ENCODE measurements around the gene TJP2. TPM values are rescaled to one million over a fixed set of nuclear protein-coding genes. Genes with fewer than 3 reads are reported as not detected.

Gene TJP2
- total and polyA plus RNA-seq, 2 donors (not counting 3 experiments of a cell fraction or from before 2014, with no cell fraction given), result 83.0 to 168 TPM

DNA sequence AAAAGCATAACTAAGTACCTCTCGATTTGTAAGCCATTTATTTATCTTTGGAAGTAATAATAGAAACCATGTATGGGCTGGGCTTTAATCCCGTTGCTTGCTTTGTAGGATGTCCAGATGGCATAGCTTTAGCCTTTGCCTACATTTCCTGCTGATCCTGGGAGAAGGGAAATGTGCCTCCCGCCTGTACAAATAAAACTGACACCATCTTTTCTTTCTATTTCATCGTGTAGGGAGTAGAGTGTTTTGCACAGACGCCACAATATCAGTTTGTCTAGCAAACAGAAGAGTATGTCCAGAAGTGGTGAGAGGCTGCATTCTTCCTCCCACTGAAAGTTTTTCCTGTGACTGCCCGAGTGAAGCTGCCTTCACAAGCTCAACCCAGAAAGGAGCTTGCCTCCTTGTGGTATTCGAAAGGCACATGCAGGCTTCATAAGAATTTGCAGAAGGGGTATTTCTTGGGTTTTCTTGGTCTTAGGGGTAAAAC, 24.7 kb upstream of the TJP2 start:
- peak; percentile 64 for TF ChIP-seq POLR2AphosphoS5 (IDR thresholded peaks at IDR 0.05; ENCODE audit: insufficient read depth, low read depth, low read length)
- peak; percentile 47 for TF ChIP-seq POLR2A (IDR thresholded peaks at IDR 0.05; ENCODE audit: low read depth, low read length)
- no peak for TF ChIP-seq EZH2 (IDR thresholded peaks at IDR 0.05; ENCODE audit: borderline replicate concordance, low read depth, low read length, severe bottlenecking)
- TF ChIP-seq, protein P1, sequence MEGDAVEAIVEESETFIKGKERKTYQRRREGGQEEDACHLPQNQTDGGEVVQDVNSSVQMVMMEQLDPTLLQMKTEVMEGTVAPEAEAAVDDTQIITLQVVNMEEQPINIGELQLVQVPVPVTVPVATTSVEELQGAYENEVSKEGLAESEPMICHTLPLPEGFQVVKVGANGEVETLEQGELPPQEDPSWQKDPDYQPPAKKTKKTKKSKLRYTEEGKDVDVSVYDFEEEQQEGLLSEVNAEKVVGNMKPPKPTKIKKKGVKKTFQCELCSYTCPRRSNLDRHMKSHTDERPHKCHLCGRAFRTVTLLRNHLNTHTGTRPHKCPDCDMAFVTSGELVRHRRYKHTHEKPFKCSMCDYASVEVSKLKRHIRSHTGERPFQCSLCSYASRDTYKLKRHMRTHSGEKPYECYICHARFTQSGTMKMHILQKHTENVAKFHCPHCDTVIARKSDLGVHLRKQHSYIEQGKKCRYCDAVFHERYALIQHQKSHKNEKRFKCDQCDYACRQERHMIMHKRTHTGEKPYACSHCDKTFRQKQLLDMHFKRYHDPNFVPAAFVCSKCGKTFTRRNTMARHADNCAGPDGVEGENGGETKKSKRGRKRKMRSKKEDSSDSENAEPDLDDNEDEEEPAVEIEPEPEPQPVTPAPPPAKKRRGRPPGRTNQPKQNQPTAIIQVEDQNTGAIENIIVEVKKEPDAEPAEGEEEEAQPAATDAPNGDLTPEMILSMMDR (IDR thresholded peaks at IDR 0.05; ENCODE audit: extremely low read depth in 1 of 2, insufficient read depth in 1 of 2, low read depth in 1 of 2, low read length in 2 of 2), result peak; percentile 21 to 49
- Histone ChIP-seq H3K79me2 (ENCODE audit: control insufficient read depth, insufficient read depth, low read length) (peaks cover 59% of the 10 kb centered on the region), H3K4me1 (ENCODE audit: control insufficient read depth, extremely low read depth, insufficient read depth, low read length) (peaks cover 22% of the 10 kb centered on the region), H2AFZ (ENCODE audit: low read depth, low read length) (peak overlapping the region; percentile 66), H3K9ac (replicated peaks; ENCODE audit: extremely low read depth, insufficient read depth, low read length) (peak overlapping the region; percentile 66), H3K4me3 (replicated peaks in 1 of 3; ENCODE audit: insufficient read depth in 1 of 3, low read depth in 1 of 3, low read length in 3 of 3) (peak overlapping the region in 1 of 3 experiments; percentile 45), H3K36me3 (ENCODE audit: control insufficient read depth in 2 of 2, extremely low read depth in 1 of 2, insufficient read depth in 2 of 2, low read length in 2 of 2) (peaks cover 6 to 11% of the 10 kb centered on the region in 2 experiments), H3K9me3 (replicated peaks; ENCODE audit: control insufficient read depth, insufficient read depth, low read length) (no peaks in the 10 kb centered on the region), H3K27ac (ENCODE audit: insufficient read depth, low read depth, low read length) (peak overlapping the region; percentile 51), H3K27me3 (ENCODE audit: control insufficient read depth in 2 of 2, insufficient read depth in 2 of 2, low read length in 2 of 2) (no peaks in the 10 kb centered on the region), H4K20me1 (replicated peaks; ENCODE audit: control insufficient read depth, extremely low read depth, insufficient read depth, low read length) (no peaks in the 10 kb centered on the region), H3K4me2 (ENCODE audit: insufficient read depth, low read length) (peak overlapping the region; percentile 85), H3K9me1 (replicated peaks; ENCODE audit: control insufficient read depth, extremely low read depth, insufficient read depth, low read length) (no peaks in the 10 kb centered on the region)
- dilution Hi-C loops (cut with MboI; ENCODE audit: extremely low pct_ligation_motif_present, low sequenced_read_pairs) (no loop called here), intact Hi-C loops (cut with micrococcal nuclease) (loop anchor here (1.0 kb wide), 6 partner anchors 27 to 114 kb away; partner anchors contain the start of gene FXN)
- ChIA-PET POLR2A (interaction anchor here (1.0 to 2.0 kb wide), 3 partner anchors 9 to 32 kb away, joined by 3 to 7 read pairs (median 4); no protein-coding TSS in a partner anchor), CTCF (interaction anchor here (0.6 to 3.7 kb wide), 26 partner anchors 10 to 523 kb away, joined by 3 to 71 read pairs (median 5); partner anchors contain the start of genes APBA1, FXN and TJP2)
- BruUV-seq (replicated peaks), result no TSS peak
- FAIRE-seq (peak; percentile 94), DNase-seq (ENCODE audit: low read depth, low spot score) (peak; percentile 96)

DNA sequence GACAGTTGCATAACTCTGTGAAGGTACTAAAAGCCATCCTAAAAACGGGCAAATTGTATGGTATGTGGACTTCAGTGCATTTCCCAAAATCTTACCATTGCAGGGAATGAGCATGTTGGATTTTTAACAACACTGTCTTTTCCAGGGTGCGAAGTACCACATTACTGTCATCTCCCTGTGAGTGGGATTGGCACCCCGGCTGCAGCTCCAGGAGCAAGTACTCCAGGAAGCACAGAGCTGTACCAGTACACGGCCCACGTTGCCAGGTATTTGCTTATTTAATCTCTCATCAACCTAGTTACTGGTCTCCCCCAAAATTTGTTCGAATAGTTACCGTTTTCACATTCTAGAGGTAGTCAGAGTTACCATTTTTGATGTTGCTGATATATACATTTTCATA, 22.6 kb upstream of the TJP2 start:
- H3K4me3 ChIP-seq (replicated peaks in 1 of 3; ENCODE audit: insufficient read depth in 1 of 3, low read depth in 1 of 3, low read length in 3 of 3), result no peak overlapping the region
- TF ChIP-seq POLR2AphosphoS5 (IDR thresholded peaks at IDR 0.05; ENCODE audit: insufficient read depth, low read depth, low read length) (no peak), EZH2 (IDR thresholded peaks at IDR 0.05; ENCODE audit: borderline replicate concordance, low read depth, low read length, severe bottlenecking) (no peak), GATA2 (IDR thresholded peaks at IDR 0.05; ENCODE audit: insufficient read depth, insufficient read length, low read depth, low read length) (no peak), MYC (IDR thresholded peaks at IDR 0.05; ENCODE audit: low read depth, low read length) (no peak), POLR2A (IDR thresholded peaks at IDR 0.05; ENCODE audit: low read depth, low read length) (no peak), FOS (IDR thresholded peaks at IDR 0.05; ENCODE audit: borderline replicate concordance, insufficient read depth, low read length) (no peak), JUN (IDR thresholded peaks at IDR 0.05; ENCODE audit: borderline replicate concordance, insufficient read depth, insufficient read length, low read depth) (no peak)
- TF ChIP-seq, protein P2, sequence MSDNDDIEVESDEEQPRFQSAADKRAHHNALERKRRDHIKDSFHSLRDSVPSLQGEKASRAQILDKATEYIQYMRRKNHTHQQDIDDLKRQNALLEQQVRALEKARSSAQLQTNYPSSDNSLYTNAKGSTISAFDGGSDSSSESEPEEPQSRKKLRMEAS (IDR thresholded peaks at IDR 0.05; ENCODE audit: insufficient read depth, insufficient read length), result no peak
- TF ChIP-seq, protein P1 (IDR thresholded peaks at IDR 0.05; ENCODE audit: extremely low read depth in 1 of 2, insufficient read depth in 1 of 2, low read depth in 1 of 2, low read length in 2 of 2), result no peak
- dilution Hi-C loops (cut with MboI; ENCODE audit: extremely low pct_ligation_motif_present, low sequenced_read_pairs), result loop anchor here (10.0 kb wide), 1 partner anchor 53 kb away; no protein-coding TSS in a partner anchor
- no peaks in the 10 kb centered on the region for H4K20me1 ChIP-seq (replicated peaks; ENCODE audit: control insufficient read depth, extremely low read depth, insufficient read depth, low read length)
- no peaks in the 10 kb centered on the region for H3K9me3 ChIP-seq (replicated peaks; ENCODE audit: control insufficient read depth, insufficient read depth, low read length)
- peaks cover 6 to 11% of the 10 kb centered on the region in 2 experiments for H3K36me3 ChIP-seq (ENCODE audit: control insufficient read depth in 2 of 2, extremely low read depth in 1 of 2, insufficient read depth in 2 of 2, low read length in 2 of 2)
- no peak overlapping the region for H3K4me2 ChIP-seq (ENCODE audit: insufficient read depth, low read length)
- H3K27me3 ChIP-seq (ENCODE audit: control insufficient read depth in 2 of 2, insufficient read depth in 2 of 2, low read length in 2 of 2), result no peaks in the 10 kb centered on the region
- intact Hi-C loops (cut with micrococcal nuclease), result no loop called here
- no peak overlapping the region for H2AFZ ChIP-seq (ENCODE audit: low read depth, low read length)
- BruUV-seq (replicated peaks), result no TSS peak
- H3K9me1 ChIP-seq (replicated peaks; ENCODE audit: control insufficient read depth, extremely low read depth, insufficient read depth, low read length), result no peaks in the 10 kb centered on the region
- CTCF ChIA-PET, result no interaction called here
- POLR2A ChIA-PET, result no interaction called here
- H3K4me1 ChIP-seq (ENCODE audit: control insufficient read depth, extremely low read depth, insufficient read depth, low read length), result peaks cover 22% of the 10 kb centered on the region
- peaks cover 50% of the 10 kb centered on the region for H3K79me2 ChIP-seq (ENCODE audit: control insufficient read depth, insufficient read depth, low read length)
- no peak overlapping the region for H3K27ac ChIP-seq (ENCODE audit: insufficient read depth, low read depth, low read length)
- DNase-seq (ENCODE audit: low read depth, low spot score) (no peak), FAIRE-seq (no peak)
- no peak overlapping the region for H3K9ac ChIP-seq (replicated peaks; ENCODE audit: extremely low read depth, insufficient read depth, low read length)

All from endothelial cell of umbilical vein (primary cell).